Sigmoid colon (tissue), 7 donors: Measurements from ENCODE around the gene MYL5. TPM values are rescaled to one million over a fixed set of nuclear protein-coding genes. Genes with fewer than 3 reads are reported as not detected.

Experiments used
- DNase-seq: peaks from one replicate; pipeline ENCODE4 v3.0.0-alpha.2; 2019
- H3K27ac ChIP-seq, 4 donors: fragments of 200-600 bp; sonication (generic); one replicate each; pipeline ENCODE4 v1.5.1; 2016 to 2019; ENCODE audit warnings: mild to moderate bottlenecking in 1 of 4
- H3K27me3 ChIP-seq, 3 donors: fragments of 200-600 bp; sonication (generic); one replicate each; pipeline ENCODE4 v1.5.1; 2019; ENCODE audit warnings: mild to moderate bottlenecking in 1 of 3
- H3K36me3 ChIP-seq, 4 donors: fragments of 200-600 bp; sonication (generic); one replicate each; pipeline ENCODE4 v1.5.1; 2016 to 2019
- H3K4me1 ChIP-seq, 4 donors: fragments of 200-600 bp; sonication (generic); one replicate each; pipeline ENCODE4 v1.5.1; 2017 to 2019
- H3K4me3 ChIP-seq, 4 donors: fragments of 200-600 bp; sonication (generic); one replicate each; pipeline ENCODE4 v1.5.1; 2017 to 2019; ENCODE audit warnings: mild to moderate bottlenecking in 2 of 4, moderate library complexity in 1 of 4
- H3K9me3 ChIP-seq, 4 donors: fragments of 200-600 bp in 3 of 4; sonication (generic) in 3 of 4; one replicate each; pipeline versions ENCODE4 v1.5.1 to v1.6.1; 2013 to 2019
- CTCF ChIP-seq, 4 experiments: fragments of 450-650 bp in 3 of 4; fragments of 200-600 bp in 1 of 4; IDR thresholded peaks; one replicate each; pipeline ENCODE4 v1.5.1; 2016 to 2019; ENCODE audit warnings: antibody characterized with exemption in 4 of 4, mild to moderate bottlenecking in 3 of 4, moderate library complexity in 2 of 4
- EP300 ChIP-seq, 4 donors: sonication (generic); formaldehyde crosslinking; IDR thresholded peaks; one replicate each; pipeline ENCODE4 v1.6.1; 2017; ENCODE audit warnings: antibody characterized with exemption in 4 of 4
- POLR2A ChIP-seq, 2 donors: fragments of 450-650 bp; IDR thresholded peaks; one replicate each; pipeline ENCODE4 v1.6.1; 2016; ENCODE audit warnings: antibody characterized with exemption in 2 of 2, mild to moderate bottlenecking in 2 of 2, moderate library complexity in 2 of 2
- POLR2AphosphoS5 ChIP-seq, 4 donors: sonication (generic); formaldehyde crosslinking; IDR thresholded peaks; one replicate each; pipeline ENCODE4 v1.6.1; 2017; ENCODE audit warnings: antibody characterized with exemption in 4 of 4
- WGBS, 2 donors: extraction: QIAGEN DNeasy Blood & Tissue Kit; methylation state at CpG; one replicate each; pipeline ENCODE4 v1.1.7; 2013; 5-methylcytosine and 5-hydroxymethylcytosine counted together
- intact Hi-C: fragments of 100-400 bp; cut with DNase I; formaldehyde crosslinking; loops from one replicate; pipeline ENCODE4 v1.15.1; 2023
- polyA plus RNA-seq, 3 donors: library from polyadenylated mRNA; stranded (reverse); fragments of 200-250 nt; gene quantifications; one replicate each; pipeline ENCODE4 v1.2.3, GENCODE V29; 2013
- total RNA-seq, 4 donors: library from RNA; depleted of rRNA; stranded (reverse); fragments of >200 nt; gene quantifications; one replicate each; pipeline ENCODE4 v1.1.0, GENCODE V29; 2016
- donor health status: healthy with polysubstance abuse.
- donor health status: Bipolar disorder and iron deficiency.
- donor health status: healthy.

Gene MYL5
- total and polyA plus RNA-seq, 7 donors: 5.7 to 29.7 (median 11.7) TPM

- Histone ChIP-seq H3K4me1 (peaks cover 0 to 5% (median 4%) of the 10 kb centered on the region in 4 donors), H3K27ac (no peak overlapping the region), H3K36me3 (peaks cover 0 to 9% (median 0%) of the 10 kb centered on the region in 4 donors), H3K4me3 (no peak overlapping the region), H3K27me3 (no peaks in the 10 kb centered on the region), H3K9me3 (no peaks in the 10 kb centered on the region)
- intact Hi-C loops: no loop called here
- TF ChIP-seq POLR2A (IDR thresholded peaks at IDR 0.05) (no peak), CTCF (IDR thresholded peaks at IDR 0.05) (no peak), EP300 (IDR thresholded peaks at IDR 0.05) (no peak), POLR2AphosphoS5 (IDR thresholded peaks at IDR 0.05) (no peak)
- DNase-seq: no peak
- WGBS, 2 donors: 92% methylated on average over 18 of the region's 18 CpGs
These were observed 39.7 kb downstream of the MYL5 start for GRCh38 chr4:714087-714486.

- H3K4me3 ChIP-seq: no peak overlapping the region
- 77 to 88% methylated on average over 34 of the region's 34 CpGs for WGBS, 2 donors
- no peaks in the 10 kb centered on the region for H3K27me3 ChIP-seq
- no peak overlapping the region for H3K27ac ChIP-seq
- peaks cover 0 to 13% (median 4%) of the 10 kb centered on the region in 4 donors for H3K4me1 ChIP-seq
- intact Hi-C loops: no loop called here
- no peak for TF ChIP-seq POLR2AphosphoS5 (IDR thresholded peaks at IDR 0.05)
- TF ChIP-seq POLR2A (IDR thresholded peaks at IDR 0.05): no peak
- no peak for TF ChIP-seq CTCF (IDR thresholded peaks at IDR 0.05)
- TF ChIP-seq EP300 (IDR thresholded peaks at IDR 0.05): no peak
- peaks cover 0 to 12% (median 0%) of the 10 kb centered on the region in 4 donors for H3K36me3 ChIP-seq
- no peak for DNase-seq
- H3K9me3 ChIP-seq: no peaks in the 10 kb centered on the region
These were observed 43.4 kb downstream of the MYL5 start for GRCh38 chr4:717601-718320.

GRCh38 chr4:718460-718859 lies 44.1 kb downstream of the MYL5 start:
- H3K4me3 ChIP-seq: no peak overlapping the region
- no peak overlapping the region for H3K27ac ChIP-seq
- peaks cover 0 to 13% (median 4%) of the 10 kb centered on the region in 4 donors for H3K4me1 ChIP-seq
- intact Hi-C loops: no loop called here
- DNase-seq: no peak
- TF ChIP-seq CTCF (IDR thresholded peaks at IDR 0.05) (no peak), POLR2A (IDR thresholded peaks at IDR 0.05) (no peak), EP300 (IDR thresholded peaks at IDR 0.05) (no peak), POLR2AphosphoS5 (IDR thresholded peaks at IDR 0.05) (no peak)
- H3K36me3 ChIP-seq: peaks cover 0 to 17% (median 0%) of the 10 kb centered on the region in 4 donors
- 91 to 93% methylated on average over 8 of the region's 8 CpGs for WGBS, 2 donors
- H3K9me3 ChIP-seq: no peaks in the 10 kb centered on the region
- no peaks in the 10 kb centered on the region for H3K27me3 ChIP-seq

GRCh38 chr4:720111-720860 lies 45.9 kb downstream of the MYL5 start:
- no peak overlapping the region for H3K27ac ChIP-seq
- no peak overlapping the region for H3K4me3 ChIP-seq
- WGBS, 2 donors: 95 to 96% methylated on average over 59 of the region's 59 CpGs
- intact Hi-C loops: no loop called here
- no peaks in the 10 kb centered on the region for H3K9me3 ChIP-seq
- no peaks in the 10 kb centered on the region for H3K27me3 ChIP-seq
- no peak for DNase-seq
- no peak for TF ChIP-seq EP300 (IDR thresholded peaks at IDR 0.05)
- TF ChIP-seq POLR2AphosphoS5 (IDR thresholded peaks at IDR 0.05): no peak
- no peak for TF ChIP-seq POLR2A (IDR thresholded peaks at IDR 0.05)
- TF ChIP-seq CTCF (IDR thresholded peaks at IDR 0.05): no peak
- peaks cover 0 to 13% (median 4%) of the 10 kb centered on the region in 4 donors for H3K4me1 ChIP-seq
- peaks cover 0 to 8% (median 0%) of the 10 kb centered on the region in 4 donors for H3K36me3 ChIP-seq
